Activated naive CD8-positive, alpha-beta T cell treated with anti-CD3 and anti-CD28 coated beads, Interleukin-2, amount 50 U/mL, for 24 hours (primary cell): ENCODE measurements around the gene CHRM2.

Source experiments
- ATAC-seq: fragments of 150-1000 bp; cut with Tn5 transposase; one replicate; pipeline ENCODE4 v1.10.0; 2021
- DNase-seq: peaks from one replicate; pipeline ENCODE4 v3.0.0; 2021
- H3K27ac Mint-ChIP-seq: one replicate; pipeline ENCODE4 v1.8.0; 2021; ENCODE audit warnings: mild to moderate bottlenecking, mixed read lengths
- H3K27me3 Mint-ChIP-seq: one replicate; pipeline ENCODE4 v1.8.0; 2021; ENCODE audit warnings: mixed read lengths
- H3K36me3 Mint-ChIP-seq: one replicate; pipeline ENCODE4 v1.8.0; 2021; ENCODE audit warnings: low read depth, mixed read lengths
- H3K4me1 Mint-ChIP-seq: one replicate; pipeline ENCODE4 v1.8.0; 2021; ENCODE audit warnings: mixed read lengths
- H3K4me3 Mint-ChIP-seq: one replicate; pipeline ENCODE4 v1.8.0; 2021; ENCODE audit warnings: mild to moderate bottlenecking, moderate library complexity, mixed read lengths
- H3K9me3 Mint-ChIP-seq: one replicate; pipeline ENCODE4 v1.8.0; 2021; ENCODE audit warnings: mixed read lengths

CHRM2 gene

GRCh38 chr7:137006293-137006692 is 137.8 kb downstream of the CHRM2 start:
- H3K27me3 Mint-ChIP-seq = no peaks in the 10 kb centered on the region
- no peak overlapping the region for H3K4me3 Mint-ChIP-seq
- no peaks in the 10 kb centered on the region for H3K36me3 Mint-ChIP-seq
- DNase-seq (no peak), ATAC-seq (no peak)
- no peak overlapping the region for H3K27ac Mint-ChIP-seq
- peaks cover 12% of the 10 kb centered on the region for H3K9me3 Mint-ChIP-seq
- H3K4me1 Mint-ChIP-seq = no peaks in the 10 kb centered on the region

DNA sequence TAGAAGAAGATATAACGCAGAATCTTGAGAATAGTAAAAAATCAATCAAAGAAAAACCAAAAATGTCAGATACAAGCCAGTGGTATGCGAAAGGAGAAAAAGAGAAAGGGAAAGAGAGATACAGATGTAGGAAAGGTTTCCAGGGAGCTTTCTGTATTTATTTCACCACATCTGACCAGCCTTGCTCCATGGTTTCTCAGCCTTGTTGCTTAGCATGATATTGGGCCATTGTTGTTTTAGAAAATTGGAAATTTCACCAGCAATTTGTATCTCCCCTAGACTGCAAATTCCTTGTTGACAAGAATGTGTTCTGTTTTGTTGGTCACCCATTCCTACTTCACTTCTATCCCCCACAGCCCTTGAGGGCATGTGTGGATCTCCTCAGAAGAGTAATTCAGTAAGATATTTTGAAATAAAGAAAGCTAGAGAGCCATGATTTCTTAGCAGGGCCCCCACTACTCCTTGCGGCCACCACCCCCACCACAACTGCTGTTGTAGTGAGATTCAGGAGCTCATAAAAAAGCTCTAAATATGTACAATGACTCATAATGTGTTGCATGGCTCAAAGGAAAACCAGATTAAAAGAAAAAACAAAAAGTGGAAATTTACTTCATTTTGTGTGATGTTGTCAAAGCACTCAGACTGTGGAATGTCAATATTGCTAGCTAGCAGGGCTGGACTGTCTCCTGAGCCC is 138.7 kb downstream of the CHRM2 start:
- Mint-ChIP-seq H3K4me1 (no peaks in the 10 kb centered on the region), H3K9me3 (peaks cover 12% of the 10 kb centered on the region), H3K27ac (no peak overlapping the region), H3K27me3 (no peaks in the 10 kb centered on the region), H3K36me3 (no peaks in the 10 kb centered on the region), H3K4me3 (no peak overlapping the region)
- ATAC-seq (no peak), DNase-seq (no peak)

DNA sequence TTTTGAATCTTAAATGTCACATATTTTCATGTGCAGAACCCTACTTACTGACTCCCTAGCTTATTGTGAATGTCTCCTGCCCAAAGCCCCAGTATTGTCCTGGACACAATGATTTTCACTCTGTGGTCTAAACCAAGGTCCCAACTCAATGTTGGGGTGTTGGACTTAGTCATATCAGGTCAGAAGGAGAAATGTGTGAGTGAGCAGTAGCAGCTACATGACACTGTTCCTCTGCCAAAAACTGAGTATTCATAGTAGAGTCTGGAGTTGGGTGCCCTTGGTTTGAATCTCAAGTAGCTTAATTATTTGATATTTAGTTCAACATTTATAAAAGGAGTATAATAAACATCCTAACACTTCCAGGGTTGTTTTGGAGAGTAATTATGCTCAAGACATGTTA is 141.0 kb downstream of the CHRM2 start:
- DNase-seq (no peak), ATAC-seq (no peak)
- Mint-ChIP-seq H3K9me3 (peaks cover 6% of the 10 kb centered on the region), H3K4me3 (no peak overlapping the region), H3K4me1 (no peaks in the 10 kb centered on the region), H3K27me3 (no peaks in the 10 kb centered on the region), H3K27ac (no peak overlapping the region), H3K36me3 (no peaks in the 10 kb centered on the region)

DNA sequence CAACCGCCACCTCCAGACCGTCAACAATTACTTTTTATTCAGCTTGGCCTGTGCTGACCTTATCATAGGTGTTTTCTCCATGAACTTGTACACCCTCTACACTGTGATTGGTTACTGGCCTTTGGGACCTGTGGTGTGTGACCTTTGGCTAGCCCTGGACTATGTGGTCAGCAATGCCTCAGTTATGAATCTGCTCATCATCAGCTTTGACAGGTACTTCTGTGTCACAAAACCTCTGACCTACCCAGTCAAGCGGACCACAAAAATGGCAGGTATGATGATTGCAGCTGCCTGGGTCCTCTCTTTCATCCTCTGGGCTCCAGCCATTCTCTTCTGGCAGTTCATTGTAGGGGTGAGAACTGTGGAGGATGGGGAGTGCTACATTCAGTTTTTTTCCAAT is 146.6 kb downstream of the CHRM2 start:
- Mint-ChIP-seq H3K4me3 (no peak overlapping the region), H3K27me3 (no peaks in the 10 kb centered on the region), H3K27ac (no peak overlapping the region), H3K36me3 (no peaks in the 10 kb centered on the region), H3K4me1 (no peaks in the 10 kb centered on the region), H3K9me3 (peaks cover 3% of the 10 kb centered on the region)
- no peak for DNase-seq
- no peak for ATAC-seq

DNA sequence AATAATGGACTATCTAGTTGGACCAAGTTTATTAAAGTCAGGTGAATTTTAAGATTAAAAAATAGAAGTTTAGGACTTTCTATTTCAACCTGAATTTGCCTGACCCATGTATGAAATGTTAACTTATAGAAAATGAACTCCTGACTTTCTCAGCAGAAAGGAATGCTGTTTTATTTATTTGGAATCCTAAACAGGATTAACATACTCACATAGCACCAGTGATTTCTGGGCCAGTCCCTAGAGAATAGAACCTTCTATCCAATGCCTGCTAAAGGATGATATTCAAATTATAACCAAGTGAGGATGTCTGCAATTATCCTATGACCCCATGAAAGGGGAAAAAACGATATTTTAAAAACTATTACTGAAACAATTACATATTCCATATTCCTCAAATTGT is 148.8 kb downstream of the CHRM2 start:
- Mint-ChIP-seq H3K36me3 (no peaks in the 10 kb centered on the region), H3K27ac (no peak overlapping the region), H3K27me3 (no peaks in the 10 kb centered on the region), H3K4me1 (no peaks in the 10 kb centered on the region), H3K9me3 (peaks cover 3% of the 10 kb centered on the region), H3K4me3 (no peak overlapping the region)
- ATAC-seq (no peak), DNase-seq (no peak)

GRCh38 chr7:137018468-137018867 is 150.0 kb downstream of the CHRM2 start:
- ATAC-seq = no peak
- no peaks in the 10 kb centered on the region for H3K4me1 Mint-ChIP-seq
- H3K4me3 Mint-ChIP-seq = no peak overlapping the region

DNA sequence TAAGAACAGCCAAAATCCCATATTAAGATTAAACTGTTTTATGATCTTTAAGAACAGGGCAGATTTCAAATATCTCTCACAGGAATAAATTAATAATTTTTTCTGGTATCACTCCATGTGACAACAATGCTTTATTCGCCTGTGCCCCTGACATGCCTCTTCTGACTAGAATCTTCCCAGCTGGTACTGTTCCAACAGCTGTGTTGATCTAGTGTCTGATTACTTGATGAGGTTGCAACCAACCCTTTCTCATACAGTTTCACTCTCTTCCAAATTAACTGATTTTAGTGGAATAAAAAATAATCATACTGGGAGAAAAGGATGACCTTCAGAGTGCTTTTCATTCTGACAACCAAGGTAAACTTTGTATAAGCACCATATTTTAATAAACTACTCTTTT is 151.9 kb downstream of the CHRM2 start:
- Mint-ChIP-seq H3K4me1 (no peaks in the 10 kb centered on the region), H3K36me3 (no peaks in the 10 kb centered on the region)

More at GRCh38 chr7:137018468-137018867, 150.0 kb downstream of the CHRM2 start:
- no peak for DNase-seq
- peaks cover 3% of the 10 kb centered on the region for H3K9me3 Mint-ChIP-seq
- no peak overlapping the region for H3K27ac Mint-ChIP-seq
- no peaks in the 10 kb centered on the region for H3K36me3 Mint-ChIP-seq
- no peaks in the 10 kb centered on the region for H3K27me3 Mint-ChIP-seq

DNA sequence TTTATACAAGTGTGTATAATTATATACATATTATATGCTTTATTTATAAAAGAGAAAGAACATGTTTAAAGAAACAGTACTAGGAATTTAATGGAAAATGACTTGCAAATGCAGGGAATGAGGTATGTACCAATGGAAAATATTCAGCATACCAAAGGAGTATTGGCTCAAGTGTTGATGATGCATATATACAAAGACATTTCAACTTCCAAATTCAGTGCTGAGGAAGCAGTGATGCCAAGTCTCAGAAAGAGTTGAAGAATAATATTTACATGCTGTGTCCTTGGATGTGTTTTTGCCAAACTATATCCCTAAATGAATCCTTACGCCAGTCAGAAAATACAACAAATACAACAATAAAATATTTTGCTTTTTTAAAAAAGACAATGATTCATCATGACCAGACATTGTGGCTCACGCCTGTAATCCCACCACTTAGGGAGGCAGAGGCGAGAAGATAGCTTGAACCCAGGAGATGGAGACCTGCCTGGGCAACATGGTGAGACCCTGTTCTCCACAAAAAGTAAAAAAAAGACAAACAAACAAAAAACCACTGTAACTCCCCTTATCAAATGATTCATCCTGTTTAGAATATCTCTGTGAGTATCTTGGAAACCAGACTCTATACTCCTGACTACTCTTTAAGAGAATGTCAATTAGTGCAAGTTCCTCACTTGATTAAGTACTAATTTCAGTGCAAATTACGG is 157.2 kb downstream of the CHRM2 start:
- Mint-ChIP-seq H3K27me3 (no peaks in the 10 kb centered on the region), H3K36me3 (no peaks in the 10 kb centered on the region), H3K4me3 (no peak overlapping the region), H3K27ac (no peak overlapping the region), H3K4me1 (no peaks in the 10 kb centered on the region), H3K9me3 (peaks cover 9% of the 10 kb centered on the region)
- no peak for ATAC-seq
- DNase-seq = no peak

More for the DNA sequence above, 151.9 kb downstream of the CHRM2 start:
- ATAC-seq (no peak), DNase-seq (no peak)
- no peak overlapping the region for H3K4me3 Mint-ChIP-seq
- no peaks in the 10 kb centered on the region for H3K27me3 Mint-ChIP-seq
- no peak overlapping the region for H3K27ac Mint-ChIP-seq
- peaks cover 3% of the 10 kb centered on the region for H3K9me3 Mint-ChIP-seq

- Mint-ChIP-seq H3K36me3 (no peaks in the 10 kb centered on the region), H3K4me3 (no peak overlapping the region), H3K27ac (no peak overlapping the region), H3K4me1 (no peaks in the 10 kb centered on the region), H3K27me3 (no peaks in the 10 kb centered on the region), H3K9me3 (peaks cover 9% of the 10 kb centered on the region)
- DNase-seq = no peak
- no peak for ATAC-seq
Observed at GRCh38 chr7:137026176-137026500, 157.7 kb downstream of the CHRM2 start.

GRCh38 chr7:137032436-137032835 is 164.0 kb downstream of the CHRM2 start:
- ATAC-seq (no peak), DNase-seq (no peak)
- Mint-ChIP-seq H3K36me3 (no peaks in the 10 kb centered on the region), H3K9me3 (no peaks in the 10 kb centered on the region), H3K27me3 (no peaks in the 10 kb centered on the region), H3K4me3 (no peak overlapping the region), H3K4me1 (no peaks in the 10 kb centered on the region), H3K27ac (no peak overlapping the region)

GRCh38 chr7:137036768-137037167 is 168.3 kb downstream of the CHRM2 start:
- Mint-ChIP-seq H3K27me3 (no peaks in the 10 kb centered on the region), H3K36me3 (no peaks in the 10 kb centered on the region), H3K27ac (no peak overlapping the region), H3K9me3 (peaks cover 7% of the 10 kb centered on the region), H3K4me1 (no peaks in the 10 kb centered on the region), H3K4me3 (no peak overlapping the region)
- no peak for DNase-seq
- no peak for ATAC-seq

DNA sequence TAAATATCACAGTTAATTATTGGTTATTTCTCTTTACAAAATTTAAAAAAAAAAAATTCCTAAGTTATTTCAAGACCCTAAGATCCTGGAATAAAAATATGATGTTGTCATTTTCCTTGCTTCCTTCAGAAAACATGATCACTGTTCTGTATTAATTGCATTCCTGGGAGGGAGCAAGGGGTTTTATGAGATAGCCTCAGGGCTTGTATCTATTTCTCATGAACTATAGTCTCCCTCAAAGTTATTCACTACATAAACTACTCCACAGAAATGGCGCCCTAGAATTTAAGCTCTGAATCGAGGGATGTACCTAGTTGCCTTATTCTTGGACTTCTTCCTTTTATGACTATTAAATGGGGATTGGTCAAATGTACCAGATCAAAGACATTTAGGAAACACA is 170.3 kb downstream of the CHRM2 start:
- H3K27me3 Mint-ChIP-seq = no peaks in the 10 kb centered on the region
- no peak overlapping the region for H3K4me3 Mint-ChIP-seq
- DNase-seq = no peak
- no peaks in the 10 kb centered on the region for H3K36me3 Mint-ChIP-seq
- H3K27ac Mint-ChIP-seq = no peak overlapping the region
- H3K4me1 Mint-ChIP-seq = no peaks in the 10 kb centered on the region
- ATAC-seq = no peak
- peaks cover 7% of the 10 kb centered on the region for H3K9me3 Mint-ChIP-seq

DNA sequence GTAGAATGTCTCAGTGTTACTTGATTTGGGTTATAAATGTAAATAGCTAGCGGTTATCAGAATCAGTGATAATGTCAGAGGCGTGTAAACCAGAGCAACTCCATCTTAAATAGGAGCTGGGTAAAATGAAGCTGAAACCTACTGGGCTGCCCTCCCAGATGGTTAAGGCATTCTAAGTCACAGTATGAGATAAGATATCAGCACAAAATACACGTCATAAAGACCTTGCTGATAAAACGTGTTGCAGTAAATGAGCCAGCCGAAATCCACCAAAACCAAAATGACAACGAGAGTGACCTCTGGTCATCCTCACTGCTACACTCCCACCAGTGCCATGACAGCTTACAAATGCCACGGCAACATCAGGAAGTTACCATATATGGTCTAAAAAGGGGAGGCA is 172.3 kb downstream of the CHRM2 start:
- DNase-seq (no peak), ATAC-seq (no peak)
- Mint-ChIP-seq H3K27me3 (no peaks in the 10 kb centered on the region), H3K9me3 (peaks cover 10% of the 10 kb centered on the region), H3K36me3 (no peaks in the 10 kb centered on the region), H3K27ac (no peak overlapping the region), H3K4me3 (no peak overlapping the region), H3K4me1 (no peaks in the 10 kb centered on the region)

DNA sequence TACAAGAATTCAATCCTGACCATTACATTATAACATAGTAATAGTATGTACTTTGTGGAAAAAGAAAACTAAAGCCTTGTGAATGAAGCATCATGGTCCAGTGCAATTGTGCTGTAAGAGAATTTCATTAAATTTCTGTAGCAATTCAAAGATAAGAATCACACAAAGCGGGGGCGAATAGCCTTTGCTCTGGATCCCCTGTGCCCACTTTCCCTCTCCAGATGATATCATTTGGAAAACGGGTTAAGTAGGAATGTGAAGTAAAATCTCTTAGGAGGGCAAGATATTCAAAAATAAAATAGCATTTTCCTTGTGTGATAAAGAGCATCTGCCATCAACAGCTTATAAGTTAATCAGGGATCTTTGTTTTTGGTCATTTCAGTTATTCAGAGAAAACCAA is 177.1 kb downstream of the CHRM2 start:
- Mint-ChIP-seq H3K36me3 (no peaks in the 10 kb centered on the region), H3K4me1 (no peaks in the 10 kb centered on the region), H3K9me3 (peaks cover 5% of the 10 kb centered on the region), H3K27ac (no peak overlapping the region), H3K27me3 (no peaks in the 10 kb centered on the region), H3K4me3 (no peak overlapping the region)
- DNase-seq = no peak
- ATAC-seq = no peak

GRCh38 chr7:137069249-137069963 is 201.0 kb downstream of the CHRM2 start:
- no peak for ATAC-seq
- H3K27ac Mint-ChIP-seq = no peak overlapping the region
- H3K27me3 Mint-ChIP-seq = no peaks in the 10 kb centered on the region
- H3K9me3 Mint-ChIP-seq = peaks cover 12% of the 10 kb centered on the region
- no peak overlapping the region for H3K4me3 Mint-ChIP-seq
- DNase-seq = no peak
- H3K36me3 Mint-ChIP-seq = no peaks in the 10 kb centered on the region
- H3K4me1 Mint-ChIP-seq = no peaks in the 10 kb centered on the region
